Measurements from ENCODE around the gene TLCD3A.
"Not testable (repeated sequence)": the region's sequence is repeated elsewhere in the genome, so short reads cannot be mapped to it uniquely, and the experiment has no call there.

TLCD3A gene

GRCh38 chr17:746783-747629 lies 14.6 kb downstream of the TLCD3A start:
- H3K9me3 Mint-ChIP-seq: no peaks in the 10 kb centered on the region
- H3K4me1 Mint-ChIP-seq (ENCODE audit: low read depth in 2 of 2): peaks cover 34 to 35% of the 10 kb centered on the region in 2 donors
- no peak for ATAC-seq (replicated peaks)

DNA sequence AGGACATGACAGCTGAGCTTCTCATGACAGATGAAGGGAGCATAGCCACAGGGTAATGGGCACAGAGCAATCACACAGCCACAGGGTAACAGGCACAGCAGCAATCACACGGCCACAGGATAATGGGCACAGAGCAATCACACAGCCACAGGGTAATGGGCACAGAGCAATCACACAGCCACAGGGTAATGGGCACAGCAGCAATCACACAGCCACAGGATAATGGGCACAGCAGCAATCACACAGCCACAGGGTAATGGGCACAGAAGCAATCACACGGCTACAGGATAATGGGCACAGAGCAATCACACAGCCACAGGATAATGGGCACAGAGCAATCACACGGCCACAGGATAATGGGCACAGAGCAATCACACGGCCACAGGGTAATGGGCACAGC lies 16.2 kb downstream of the TLCD3A start:
- not testable (repeated sequence) for ATAC-seq (replicated peaks); H3K4me3 Mint-ChIP-seq; DNase-seq; H3K9me3 Mint-ChIP-seq; H3K27ac Mint-ChIP-seq; H3K27me3 Mint-ChIP-seq
- peaks cover 40 to 43% of the 10 kb centered on the region in 2 donors for H3K4me1 Mint-ChIP-seq (ENCODE audit: low read depth in 2 of 2)
- H3K36me3 Mint-ChIP-seq (ENCODE audit: insufficient read depth): peaks cover 25% of the 10 kb centered on the region

More at GRCh38 chr17:746783-747629, 14.6 kb downstream of the TLCD3A start:
- no peak overlapping the region for H3K27ac Mint-ChIP-seq
- no peak overlapping the region for H3K4me3 Mint-ChIP-seq
- peaks cover 19% of the 10 kb centered on the region for H3K36me3 Mint-ChIP-seq (ENCODE audit: insufficient read depth)
- no peak for DNase-seq
- no peaks in the 10 kb centered on the region for H3K27me3 Mint-ChIP-seq

DNA sequence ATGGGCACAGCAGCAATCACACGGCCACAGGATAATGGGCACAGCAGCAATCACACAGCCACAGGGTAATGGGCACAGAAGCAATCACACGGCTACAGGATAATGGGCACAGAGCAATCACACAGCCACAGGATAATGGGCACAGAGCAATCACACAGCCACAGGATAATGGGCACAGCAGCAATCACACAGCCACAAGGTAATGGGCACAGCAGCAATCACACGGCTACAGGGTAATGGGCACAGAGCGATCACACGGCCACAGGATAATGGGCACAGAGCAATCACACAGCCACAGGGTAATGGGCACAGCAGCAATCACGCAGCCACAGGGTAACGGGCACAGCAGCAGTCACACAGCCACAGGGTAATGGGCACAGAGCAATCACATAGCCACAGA lies 17.0 kb downstream of the TLCD3A start:
- ATAC-seq (replicated peaks); H3K9me3 Mint-ChIP-seq; DNase-seq; H3K27ac Mint-ChIP-seq; H3K4me3 Mint-ChIP-seq; H3K27me3 Mint-ChIP-seq: not testable (repeated sequence)
- Mint-ChIP-seq H3K4me1 (ENCODE audit: low read depth in 2 of 2) (peaks cover 40 to 43% of the 10 kb centered on the region in 2 donors), H3K36me3 (ENCODE audit: insufficient read depth) (peaks cover 25% of the 10 kb centered on the region)

DNA sequence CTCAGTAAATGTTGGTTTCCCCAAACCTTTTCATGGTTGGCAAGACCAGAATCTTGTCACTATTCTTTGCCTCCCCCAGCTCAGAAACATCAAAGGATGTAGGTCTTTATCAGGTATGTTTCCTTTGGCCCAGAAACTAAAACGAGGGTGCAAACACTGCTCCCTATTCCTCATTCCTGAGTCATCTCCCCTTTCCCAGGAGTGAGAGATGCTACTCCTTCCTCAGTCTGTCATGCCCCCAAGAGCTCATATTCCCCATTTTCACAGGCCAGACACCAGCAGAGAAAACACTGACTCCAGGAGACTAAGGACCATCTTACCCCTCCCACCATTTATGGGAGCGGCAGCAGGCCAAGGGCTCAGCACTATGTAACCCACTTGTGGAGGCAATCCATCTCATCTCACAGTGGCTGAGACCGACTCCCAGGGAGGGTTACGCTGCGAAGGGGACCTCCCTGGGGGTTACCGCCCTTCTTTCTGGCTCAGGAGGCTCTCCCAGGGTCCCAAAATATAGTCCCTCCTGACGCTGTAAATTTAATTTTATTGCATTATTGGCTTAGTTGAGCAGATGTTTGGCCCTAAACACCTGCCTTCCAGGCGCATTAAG lies 18.1 kb downstream of the TLCD3A start:
- Mint-ChIP-seq H3K36me3 (ENCODE audit: insufficient read depth) (peaks cover 14% of the 10 kb centered on the region), H3K27ac (peak overlapping the region; percentile 57 to 94), H3K27me3 (no peaks in the 10 kb centered on the region), H3K4me3 (peak overlapping the region; percentile 96 to 97), H3K9me3 (no peaks in the 10 kb centered on the region), H3K4me1 (ENCODE audit: low read depth in 2 of 2) (peaks cover 40 to 43% of the 10 kb centered on the region in 2 donors)
- ATAC-seq (replicated peaks) (no peak), DNase-seq (no peak)

DNA sequence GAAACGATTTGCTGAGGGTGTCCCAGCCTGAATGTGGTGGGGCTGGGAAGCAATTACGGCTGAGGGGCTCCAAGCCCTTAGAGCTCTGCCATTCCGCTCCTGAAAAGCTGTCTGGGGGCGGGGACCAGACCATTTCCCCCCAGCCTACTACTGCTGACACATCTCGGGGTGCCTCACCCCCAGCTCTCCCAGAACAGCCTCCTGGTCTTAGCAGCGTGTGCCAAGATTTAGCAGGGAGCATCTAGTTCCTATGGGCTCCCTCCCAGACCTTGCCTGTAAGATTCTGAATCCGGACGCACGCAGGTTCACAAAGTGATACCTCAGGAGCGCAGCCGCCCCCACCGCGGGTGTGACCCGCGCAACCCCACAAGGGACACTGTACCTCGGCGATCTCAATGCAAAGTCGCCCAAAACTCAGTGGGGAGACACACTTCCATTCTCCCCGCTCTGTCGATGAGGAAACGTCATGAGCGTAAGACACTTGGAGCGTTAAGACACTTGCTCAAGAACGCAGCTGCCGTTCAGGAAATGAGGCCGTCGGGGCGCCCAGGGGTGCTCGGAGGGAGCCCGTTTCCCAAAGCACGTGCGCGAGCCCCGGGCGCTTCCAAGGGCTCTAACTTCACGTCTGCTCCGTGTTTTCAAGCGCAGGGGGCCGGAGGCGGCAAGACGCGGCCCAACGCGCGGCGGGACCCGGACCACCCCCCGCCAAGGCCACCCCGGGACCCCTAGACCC lies 19.0 kb downstream of the TLCD3A start:
- H3K27me3 Mint-ChIP-seq: no peaks in the 10 kb centered on the region
- H3K36me3 Mint-ChIP-seq (ENCODE audit: insufficient read depth): peaks cover 15% of the 10 kb centered on the region
- H3K9me3 Mint-ChIP-seq: no peaks in the 10 kb centered on the region
- H3K4me3 Mint-ChIP-seq: peak overlapping the region; percentile 96 to 97
- ATAC-seq (replicated peaks) (peak; percentile 49), DNase-seq (peak; percentile 37 to 49 (median 45))
- peak overlapping the region; percentile 94 to 95 for H3K27ac Mint-ChIP-seq
- peaks cover 40 to 43% of the 10 kb centered on the region in 2 donors for H3K4me1 Mint-ChIP-seq (ENCODE audit: low read depth in 2 of 2)

GRCh38 chr17:752002-752619 lies 19.7 kb downstream of the TLCD3A start, which contains the start of gene GEMIN4:
Gene GEMIN4 (minus strand): TSS chr17:752264. CDS start chr17:752142, 122 bp downstream.
- Mint-ChIP-seq H3K36me3 (ENCODE audit: insufficient read depth) (peaks cover 22% of the 10 kb centered on the region), H3K4me3 (peak within 1 kb of the TSS; percentile 96 to 97), H3K27ac (peak within 1 kb of the TSS; percentile 94 to 95), H3K9me3 (no peaks in the 10 kb centered on the region), H3K4me1 (ENCODE audit: low read depth in 2 of 2) (peaks cover 38 to 43% of the 10 kb centered on the region in 2 donors), H3K27me3 (no peaks in the 10 kb centered on the region)
- ATAC-seq (replicated peaks) (peak; percentile 86), DNase-seq (peak; percentile 98 to 99 (median 99))

- Mint-ChIP-seq H3K27me3 (no peaks in the 10 kb centered on the region), H3K27ac (peak overlapping the region; percentile 90 to 94), H3K36me3 (ENCODE audit: insufficient read depth) (peaks cover 25% of the 10 kb centered on the region), H3K4me1 (ENCODE audit: low read depth in 2 of 2) (peaks cover 38 to 43% of the 10 kb centered on the region in 2 donors), H3K9me3 (no peaks in the 10 kb centered on the region), H3K4me3 (peak overlapping the region; percentile 96 to 97)
- DNase-seq (no peak), ATAC-seq (replicated peaks) (peak; percentile 9)
Measured at GRCh38 chr17:752620-753219, 20.3 kb downstream of the TLCD3A start.

DNA sequence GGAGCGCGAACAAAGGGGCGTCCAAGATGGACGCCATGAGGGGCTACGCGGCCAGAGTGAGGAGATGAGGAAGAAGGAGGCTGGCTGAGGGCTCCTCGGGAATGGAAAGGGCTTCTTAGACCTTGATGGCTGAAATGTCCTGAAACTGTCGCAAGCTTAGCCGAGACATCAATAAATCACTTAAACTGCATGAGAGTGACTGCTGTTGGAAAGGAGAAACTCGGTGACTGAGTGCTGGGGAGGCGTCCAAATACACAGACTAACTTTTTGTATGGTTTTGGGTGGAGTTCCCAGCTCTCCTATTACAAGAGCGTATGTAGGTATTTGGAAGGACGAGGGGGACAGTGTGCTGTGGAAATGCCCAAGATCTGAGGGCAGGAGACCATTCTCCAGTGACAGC lies 21.0 kb downstream of the TLCD3A start:
- ATAC-seq (replicated peaks) (no peak), DNase-seq (no peak)
- Mint-ChIP-seq H3K9me3 (no peaks in the 10 kb centered on the region), H3K36me3 (ENCODE audit: insufficient read depth) (peaks cover 29% of the 10 kb centered on the region), H3K4me3 (peak overlapping the region; percentile 51 to 55), H3K4me1 (ENCODE audit: low read depth in 2 of 2) (peaks cover 31 to 37% of the 10 kb centered on the region in 2 donors), H3K27me3 (no peaks in the 10 kb centered on the region), H3K27ac (peak overlapping the region; percentile 19 to 44)

DNA sequence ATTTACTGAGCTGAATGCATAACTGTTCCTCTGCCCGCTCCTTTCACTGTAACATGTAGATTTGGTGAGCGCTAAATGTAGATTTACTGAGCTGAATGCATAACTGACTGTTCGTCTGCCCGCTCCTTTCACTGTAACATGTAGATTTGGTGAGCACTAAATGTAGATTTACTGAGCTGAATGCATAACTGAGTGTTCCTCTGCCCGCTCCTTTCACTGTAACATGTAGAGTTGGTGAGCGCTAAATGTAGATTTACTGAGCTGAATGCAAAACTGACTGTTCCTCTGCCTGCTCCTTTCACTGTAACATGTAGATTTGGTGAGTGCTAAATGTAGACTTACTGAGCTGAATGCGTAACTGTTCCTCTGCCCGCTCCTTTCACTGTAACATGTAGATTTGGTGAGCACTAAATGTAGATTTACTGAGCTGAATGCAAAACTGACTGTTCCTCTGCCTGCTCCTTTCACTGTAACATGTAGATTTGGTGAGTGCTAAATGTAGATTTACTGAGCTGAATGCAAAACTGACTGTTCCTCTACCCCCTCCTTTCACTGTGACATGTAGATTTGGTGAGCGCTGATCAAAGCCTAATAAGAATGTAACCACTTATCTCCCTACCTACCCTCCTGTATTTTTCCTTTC lies 23.0 kb downstream of the TLCD3A start:
- H3K27me3 Mint-ChIP-seq; H3K9me3 Mint-ChIP-seq; H3K27ac Mint-ChIP-seq; ATAC-seq (replicated peaks); H3K4me3 Mint-ChIP-seq; DNase-seq: not testable (repeated sequence)
- peaks cover 48% of the 10 kb centered on the region for H3K36me3 Mint-ChIP-seq (ENCODE audit: insufficient read depth)
- H3K4me1 Mint-ChIP-seq (ENCODE audit: low read depth in 2 of 2): peaks cover 19 to 21% of the 10 kb centered on the region in 2 donors

- H3K27me3 Mint-ChIP-seq; H3K4me3 Mint-ChIP-seq; H3K9me3 Mint-ChIP-seq; ATAC-seq (replicated peaks); DNase-seq; H3K27ac Mint-ChIP-seq: not testable (repeated sequence)
- Mint-ChIP-seq H3K4me1 (ENCODE audit: low read depth in 2 of 2) (peaks cover 12 to 15% of the 10 kb centered on the region in 2 donors), H3K36me3 (ENCODE audit: insufficient read depth) (peaks cover 51% of the 10 kb centered on the region)
Measured at GRCh38 chr17:756010-756567, 23.7 kb downstream of the TLCD3A start.

GRCh38 chr17:759964-760363 lies 27.6 kb downstream of the TLCD3A start:
- no peak for DNase-seq
- H3K9me3 Mint-ChIP-seq: no peaks in the 10 kb centered on the region
- H3K27me3 Mint-ChIP-seq: no peaks in the 10 kb centered on the region
- H3K4me3 Mint-ChIP-seq: no peak overlapping the region
- no peaks in the 10 kb centered on the region for H3K4me1 Mint-ChIP-seq (ENCODE audit: low read depth in 2 of 2)
- no peak overlapping the region for H3K27ac Mint-ChIP-seq
- H3K36me3 Mint-ChIP-seq (ENCODE audit: insufficient read depth): peaks cover 73% of the 10 kb centered on the region
- ATAC-seq (replicated peaks): no peak

- Mint-ChIP-seq H3K9me3 (no peaks in the 10 kb centered on the region), H3K36me3 (ENCODE audit: insufficient read depth) (peaks cover 76% of the 10 kb centered on the region), H3K27ac (no peak overlapping the region), H3K4me1 (ENCODE audit: low read depth in 2 of 2) (no peaks in the 10 kb centered on the region), H3K27me3 (no peaks in the 10 kb centered on the region), H3K4me3 (no peak overlapping the region)
- DNase-seq (no peak), ATAC-seq (replicated peaks) (no peak)
Measured at GRCh38 chr17:760371-760770, 28.0 kb downstream of the TLCD3A start.
